Lower lobe of right lung (tissue), 2 donors: Measurements from ENCODE around the gene SLC4A4. TPM values are rescaled to one million over a fixed set of nuclear protein-coding genes. Genes with fewer than 3 reads are reported as not detected.

Experiments
- ATAC-seq, 2 donors: fragments of 200-7000 bp; cut with Tn5 transposase; one replicate each; pipeline ENCODE4 v1.9.1; 2020 to 2022; ENCODE audit warnings: mild to moderate bottlenecking in 2 of 2, moderate library complexity in 2 of 2
- DNase-seq: peaks from one replicate; pipeline ENCODE4 v3.0.0-alpha.2; 2020
- H3K27ac ChIP-seq: fragments of 200-600 bp; one replicate; pipeline ENCODE4 v1.8.0; 2022
- H3K27me3 ChIP-seq: fragments of 200-600 bp; one replicate; pipeline ENCODE4 v1.8.0; 2022; ENCODE audit warnings: low read depth
- H3K36me3 ChIP-seq: fragments of 200-600 bp; one replicate; pipeline ENCODE4 v1.8.0; 2022; ENCODE audit warnings: mild to moderate bottlenecking
- H3K4me1 ChIP-seq: fragments of 200-600 bp; one replicate; pipeline ENCODE4 v1.8.0; 2022
- H3K4me3 ChIP-seq: fragments of 200-600 bp; one replicate; pipeline ENCODE4 v1.8.0; 2022; ENCODE audit warnings: mild to moderate bottlenecking
- H3K9me3 ChIP-seq: fragments of 200-600 bp; one replicate; pipeline ENCODE4 v1.8.0; 2022
- intact Hi-C: fragments of 100-400 bp; cut with DNase I; formaldehyde crosslinking; loops from one replicate; pipeline ENCODE4 v1.11.0; 2022
- total RNA-seq: library from RNA; stranded (reverse); fragmentation: NEBNext Ultra II Directional; extraction: Animal tissue kit (Norgen Biotek cat#: 25700); gene quantifications from one replicate; pipeline ENCODE4 v1.2.1, GENCODE V29; 2021
- TF ChIP-seq, protein P1 (sequence below): fragments of 200-600 bp; IDR thresholded peaks from one replicate; pipeline ENCODE4 v1.8.0; 2022; ENCODE audit warnings: antibody characterized with exemption, mild to moderate bottlenecking
- donor health status: DM: no; HTN: yes; CAD: no; lungs with severe emphysema.

The SLC4A4 gene
- total RNA-seq, 1 donor from 2014 or later: 18.8 TPM

DNA sequence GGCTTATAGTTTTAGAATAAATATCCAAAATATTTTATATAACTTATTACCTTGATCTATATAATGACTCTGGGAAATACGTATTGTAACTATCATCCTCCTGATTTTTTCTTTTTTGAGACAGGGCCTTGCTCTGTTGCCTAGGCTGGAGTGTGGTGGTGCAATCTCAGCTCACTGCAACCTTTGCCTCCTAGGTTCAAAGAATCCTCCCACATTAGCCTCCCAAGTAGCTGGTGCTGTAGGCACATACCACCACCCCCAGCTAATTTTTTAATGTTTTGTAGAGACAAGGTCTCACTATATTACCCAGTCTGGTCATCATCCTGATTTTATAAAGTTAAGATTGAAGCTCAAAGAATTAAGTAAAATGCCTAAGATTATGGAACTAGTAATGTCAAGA, 193.6 kb downstream of the SLC4A4 start:
- intact Hi-C loops: no loop called here
- Histone ChIP-seq H3K9me3 (no peaks in the 10 kb centered on the region), H3K36me3 (no peaks in the 10 kb centered on the region), H3K27ac (no peak overlapping the region), H3K4me1 (no peaks in the 10 kb centered on the region), H3K4me3 (no peak overlapping the region), H3K27me3 (no peaks in the 10 kb centered on the region)
- ATAC-seq: no peak
- TF ChIP-seq, protein P1, sequence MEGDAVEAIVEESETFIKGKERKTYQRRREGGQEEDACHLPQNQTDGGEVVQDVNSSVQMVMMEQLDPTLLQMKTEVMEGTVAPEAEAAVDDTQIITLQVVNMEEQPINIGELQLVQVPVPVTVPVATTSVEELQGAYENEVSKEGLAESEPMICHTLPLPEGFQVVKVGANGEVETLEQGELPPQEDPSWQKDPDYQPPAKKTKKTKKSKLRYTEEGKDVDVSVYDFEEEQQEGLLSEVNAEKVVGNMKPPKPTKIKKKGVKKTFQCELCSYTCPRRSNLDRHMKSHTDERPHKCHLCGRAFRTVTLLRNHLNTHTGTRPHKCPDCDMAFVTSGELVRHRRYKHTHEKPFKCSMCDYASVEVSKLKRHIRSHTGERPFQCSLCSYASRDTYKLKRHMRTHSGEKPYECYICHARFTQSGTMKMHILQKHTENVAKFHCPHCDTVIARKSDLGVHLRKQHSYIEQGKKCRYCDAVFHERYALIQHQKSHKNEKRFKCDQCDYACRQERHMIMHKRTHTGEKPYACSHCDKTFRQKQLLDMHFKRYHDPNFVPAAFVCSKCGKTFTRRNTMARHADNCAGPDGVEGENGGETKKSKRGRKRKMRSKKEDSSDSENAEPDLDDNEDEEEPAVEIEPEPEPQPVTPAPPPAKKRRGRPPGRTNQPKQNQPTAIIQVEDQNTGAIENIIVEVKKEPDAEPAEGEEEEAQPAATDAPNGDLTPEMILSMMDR: no peak
- DNase-seq: no peak

DNA sequence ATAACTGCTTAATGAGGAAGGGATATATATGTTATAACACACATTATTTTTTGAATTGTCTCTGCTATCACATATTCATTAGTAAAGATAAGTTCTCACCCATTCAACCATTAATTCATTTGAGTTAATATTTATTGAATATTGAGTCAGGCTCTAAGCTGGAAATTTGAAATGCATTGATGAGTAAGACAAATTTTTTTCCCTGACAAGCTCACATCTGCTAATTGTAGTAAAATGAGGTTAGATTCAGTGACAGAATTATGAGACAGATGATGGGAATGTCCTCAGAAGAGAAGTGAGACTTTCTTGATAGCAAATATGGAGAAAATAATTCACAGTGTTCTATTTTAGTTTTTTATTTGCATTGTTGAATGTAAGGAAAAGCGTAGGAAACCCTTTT, 194.3 kb downstream of the SLC4A4 start:
- H3K4me1 ChIP-seq: no peaks in the 10 kb centered on the region
- H3K4me3 ChIP-seq: no peak overlapping the region
- H3K36me3 ChIP-seq: no peaks in the 10 kb centered on the region
- no peak for DNase-seq
- intact Hi-C loops: no loop called here
- no peak for ATAC-seq
- TF ChIP-seq, protein P1: no peak
- H3K9me3 ChIP-seq: no peaks in the 10 kb centered on the region
- H3K27ac ChIP-seq: no peak overlapping the region
- H3K27me3 ChIP-seq: no peaks in the 10 kb centered on the region

DNA sequence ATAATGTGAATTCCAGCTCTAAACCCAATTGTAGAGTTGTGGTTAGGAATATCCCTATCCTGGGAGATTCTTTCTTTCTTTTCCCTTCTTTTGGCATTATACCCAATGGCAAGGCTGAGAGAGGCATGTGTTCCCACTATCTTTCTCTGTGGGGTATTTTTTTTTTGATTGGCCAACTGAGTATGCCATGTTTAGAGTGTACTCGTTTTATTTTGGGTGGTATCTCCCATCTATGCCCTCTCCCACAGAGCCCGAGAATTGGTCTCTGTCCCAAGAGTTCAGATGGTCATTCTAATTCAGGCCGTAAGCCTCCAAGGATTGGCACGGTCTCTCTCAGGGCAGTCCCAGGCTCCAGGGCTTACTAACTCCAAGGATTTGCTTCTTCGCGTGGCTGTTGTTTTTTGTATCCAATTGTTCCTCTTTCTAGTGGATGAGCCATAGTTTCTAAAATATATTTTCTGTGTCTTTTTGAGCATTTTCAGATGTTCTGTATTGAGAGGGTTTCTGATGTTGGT, 198.8 kb downstream of the SLC4A4 start:
- no peaks in the 10 kb centered on the region for H3K36me3 ChIP-seq
- H3K9me3 ChIP-seq: no peaks in the 10 kb centered on the region
- no peak for DNase-seq
- peaks cover 4% of the 10 kb centered on the region for H3K4me1 ChIP-seq
- H3K27ac ChIP-seq: no peak overlapping the region
- intact Hi-C loops: no loop called here
- TF ChIP-seq, protein P1: no peak
- ATAC-seq: no peak
- H3K4me3 ChIP-seq: no peak overlapping the region
- no peaks in the 10 kb centered on the region for H3K27me3 ChIP-seq

DNA sequence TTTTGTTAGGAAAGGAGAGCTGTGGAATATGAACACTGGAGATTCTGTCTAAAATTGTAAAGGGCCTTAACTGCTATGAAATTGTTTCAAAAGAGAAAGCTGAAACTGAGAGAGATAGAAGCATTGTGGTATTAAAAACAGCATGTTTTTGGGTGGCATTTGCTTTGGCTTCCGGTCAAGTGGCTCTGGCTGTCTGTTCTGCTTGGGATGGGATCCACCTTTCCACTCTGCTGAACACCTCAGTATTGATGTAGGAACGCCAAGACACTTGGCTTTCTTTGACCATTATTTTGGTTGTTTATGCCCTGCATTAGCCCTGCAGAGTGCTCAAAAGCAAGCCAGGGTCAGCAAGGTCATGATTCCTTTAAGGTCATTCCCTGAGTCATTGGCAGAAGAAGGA, 199.7 kb downstream of the SLC4A4 start:
- Histone ChIP-seq H3K36me3 (no peaks in the 10 kb centered on the region), H3K4me3 (no peak overlapping the region), H3K27ac (no peak overlapping the region), H3K9me3 (no peaks in the 10 kb centered on the region), H3K4me1 (peaks cover 4% of the 10 kb centered on the region), H3K27me3 (no peaks in the 10 kb centered on the region)
- no peak for DNase-seq
- TF ChIP-seq, protein P1: no peak
- ATAC-seq: no peak
- intact Hi-C loops: no loop called here

DNA sequence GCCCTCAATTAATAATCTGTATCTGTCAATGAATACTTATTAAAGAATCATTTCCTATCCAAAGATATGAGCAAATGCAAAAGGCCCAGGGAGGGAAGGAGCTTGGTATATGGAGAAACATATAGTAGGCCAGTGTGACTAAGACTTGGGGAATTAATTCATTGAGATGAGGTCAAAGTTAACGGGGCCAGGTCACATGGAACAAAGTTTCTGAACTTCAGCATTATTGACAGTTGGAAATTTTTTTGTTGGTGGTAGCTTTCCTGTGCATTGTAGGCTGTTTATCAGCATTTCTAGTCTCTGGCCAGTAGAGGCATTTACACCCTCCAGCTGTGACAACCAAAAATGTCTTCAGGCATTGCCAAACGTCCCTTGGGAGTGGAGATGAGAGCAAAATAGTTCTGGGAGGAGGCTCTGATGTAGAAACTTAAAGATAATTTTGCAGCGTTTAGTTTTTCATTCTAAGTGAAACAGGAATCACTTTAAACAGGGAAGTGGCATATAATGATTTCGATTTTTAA, 202.0 kb downstream of the SLC4A4 start:
- ATAC-seq (no peak), DNase-seq (no peak)
- H3K9me3 ChIP-seq: no peaks in the 10 kb centered on the region
- H3K4me3 ChIP-seq: no peak overlapping the region
- no peaks in the 10 kb centered on the region for H3K27me3 ChIP-seq
- H3K4me1 ChIP-seq: peaks cover 4% of the 10 kb centered on the region
- TF ChIP-seq, protein P1: peak; percentile 5
- intact Hi-C loops: no loop called here
- H3K27ac ChIP-seq: no peak overlapping the region
- H3K36me3 ChIP-seq: no peaks in the 10 kb centered on the region
